WI38 (cell line): ENCODE measurements around the gene CDYL.
"Not testable (repeated sequence)": the region's sequence is repeated elsewhere in the genome, so short reads cannot be mapped to it uniquely, and the experiment has no call there.

Source experiments
- H3K4me3 ChIP-seq: 2 replicates; pipeline ENCODE4 v1.5.1; 2011; ENCODE audit warnings: low read depth, mild to moderate bottlenecking, control low read depth, low read length
- CTCF ChIP-seq: IDR thresholded peaks from 2 replicates; pipeline ENCODE4 v1.5.1; 2012; ENCODE audit warnings: low read depth, mild to moderate bottlenecking, control low read depth, low read length

CDYL gene

GRCh38 chr6:4819706-4820283 is 43.6 kb downstream of the CDYL start:
- no peak overlapping the region for H3K4me3 ChIP-seq
- TF ChIP-seq CTCF, result no peak

- no peak for TF ChIP-seq CTCF
- no peak overlapping the region for H3K4me3 ChIP-seq
These were observed 44.6 kb downstream of the CDYL start for GRCh38 chr6:4820704-4821276.

GRCh38 chr6:4822476-4822875 is 46.3 kb downstream of the CDYL start:
- H3K4me3 ChIP-seq, result no peak overlapping the region
- no peak for TF ChIP-seq CTCF

GRCh38 chr6:4828187-4828698 is 52.0 kb downstream of the CDYL start:
- TF ChIP-seq CTCF, result no peak
- no peak overlapping the region for H3K4me3 ChIP-seq

GRCh38 chr6:4829089-4829488 is 52.9 kb downstream of the CDYL start:
- no peak for TF ChIP-seq CTCF
- H3K4me3 ChIP-seq, result no peak overlapping the region

GRCh38 chr6:4835540-4835939 is 59.3 kb downstream of the CDYL start:
- not testable (repeated sequence) for H3K4me3 ChIP-seq

GRCh38 chr6:4840169-4840568 is 64.0 kb downstream of the CDYL start:
- H3K4me3 ChIP-seq, result no peak overlapping the region
- no peak for TF ChIP-seq CTCF

- no peak overlapping the region for H3K4me3 ChIP-seq
- no peak; the same call in 1 of the 2 replicates for TF ChIP-seq CTCF
These were observed 67.9 kb downstream of the CDYL start for GRCh38 chr6:4844108-4844507.
